GM12892 (cell line): Measurements from ENCODE around the gene ATP8A2.

ENCODE experiments used
- DNase-seq: peaks from one replicate; pipeline ENCODE4 v3.0.0; 2011; ENCODE audit not compliant: insufficient read length
- FAIRE-seq: peaks from 2 replicates; lab custom pipeline; 2011; peaks lifted over from hg19 to GRCh38; lab: Jason Lieb, UNC
- POLR2A ChIP-seq: IDR thresholded peaks from 2 replicates; pipeline ENCODE4 v1.6.1; 2011; ENCODE audit warnings: low read depth, low read length, control low read depth
- POLR2AphosphoS5 ChIP-seq: IDR thresholded peaks from 2 replicates; pipeline ENCODE4 v1.6.1; 2011; ENCODE audit warnings: low read depth, low read length, control low read depth
- TAF1 ChIP-seq: IDR thresholded peaks from 2 replicates; pipeline ENCODE4 v1.6.1; 2011; ENCODE audit warnings: low read depth, mild to moderate bottlenecking, control low read depth, low read length, borderline replicate concordance

The ATP8A2 gene

DNA sequence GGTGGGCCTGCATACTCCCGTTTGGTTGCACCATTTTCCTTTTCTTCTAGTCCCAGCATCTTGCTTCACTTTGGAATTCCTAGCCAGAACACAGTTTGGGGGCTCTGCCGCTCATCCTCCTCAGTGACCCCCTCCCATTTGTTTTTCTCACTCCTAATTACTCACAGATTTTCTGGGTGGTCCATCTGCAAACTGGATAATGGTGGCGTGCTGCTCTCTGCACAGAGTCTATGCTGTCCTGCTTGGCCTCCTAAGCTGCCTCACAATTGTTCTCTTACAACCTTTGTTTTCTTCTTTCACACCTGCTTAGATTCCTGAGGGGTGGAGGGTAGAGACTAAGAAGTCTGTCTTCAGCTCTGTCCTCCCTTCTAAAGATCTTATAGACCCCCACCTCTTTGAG lies 599.3 kb downstream of the ATP8A2 start:
- TF ChIP-seq POLR2A = no peak
- FAIRE-seq = no peak
- DNase-seq = no peak

DNA sequence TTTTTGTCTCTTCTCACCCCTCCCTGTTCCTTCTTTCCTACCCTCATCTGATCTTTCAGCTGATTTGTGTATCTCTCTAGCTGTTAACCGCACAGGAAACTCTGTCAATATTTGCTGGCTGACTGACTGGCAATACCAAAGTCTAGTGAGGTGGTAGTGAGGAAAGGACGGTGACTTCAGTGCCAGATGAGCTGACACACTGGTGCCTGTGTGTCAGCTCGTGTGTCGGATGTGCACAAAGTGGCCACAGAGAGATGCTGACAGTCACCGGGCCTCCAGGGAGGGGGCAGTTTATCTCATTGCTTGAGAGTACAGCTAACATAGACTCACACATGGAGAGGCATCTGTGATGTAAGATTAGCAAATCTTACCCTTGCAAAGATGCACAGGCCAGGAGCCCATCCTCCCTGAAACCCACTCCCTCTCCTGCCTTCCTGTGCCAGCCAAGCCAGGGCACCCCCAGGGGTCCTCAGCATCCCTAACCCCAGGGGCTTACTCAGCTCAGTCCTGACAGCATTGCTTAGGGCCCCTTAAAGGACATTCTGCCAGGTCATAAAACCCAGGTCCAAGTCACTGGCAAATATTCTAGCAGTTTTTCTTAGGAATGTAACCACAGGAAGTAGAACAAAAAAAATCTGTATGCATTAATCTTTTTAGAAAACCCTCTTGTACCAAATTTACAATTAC lies 599.8 kb downstream of the ATP8A2 start:
- no peak for DNase-seq

DNA sequence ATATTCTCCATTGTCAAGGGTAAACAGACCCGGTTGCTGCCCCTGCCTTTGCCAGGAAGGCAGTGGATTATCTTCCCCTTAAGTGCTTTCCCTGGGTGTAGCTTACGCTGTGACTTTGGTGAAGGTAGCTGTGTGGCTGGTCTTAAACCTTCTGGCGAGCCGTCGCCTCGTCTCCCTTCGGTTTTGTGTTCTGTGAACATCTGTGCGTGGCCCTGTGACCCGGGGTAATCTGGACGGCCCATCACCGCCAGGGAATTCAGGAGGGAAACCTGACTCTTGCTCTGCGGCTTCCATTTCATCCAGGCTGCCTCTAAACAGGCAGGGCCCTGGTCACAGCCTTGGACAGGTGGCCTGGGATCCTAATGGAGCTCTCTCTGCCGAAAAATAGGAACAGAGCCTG lies 601.3 kb downstream of the ATP8A2 start:
- TF ChIP-seq TAF1 (no peak), POLR2AphosphoS5 (no peak), POLR2A (no peak)
- DNase-seq (no peak), FAIRE-seq (no peak)

More for the DNA sequence above, 599.8 kb downstream of the ATP8A2 start:
- FAIRE-seq = no peak
- TF ChIP-seq POLR2A = no peak
- TF ChIP-seq POLR2AphosphoS5 = no peak
- TF ChIP-seq TAF1 = no peak

DNA sequence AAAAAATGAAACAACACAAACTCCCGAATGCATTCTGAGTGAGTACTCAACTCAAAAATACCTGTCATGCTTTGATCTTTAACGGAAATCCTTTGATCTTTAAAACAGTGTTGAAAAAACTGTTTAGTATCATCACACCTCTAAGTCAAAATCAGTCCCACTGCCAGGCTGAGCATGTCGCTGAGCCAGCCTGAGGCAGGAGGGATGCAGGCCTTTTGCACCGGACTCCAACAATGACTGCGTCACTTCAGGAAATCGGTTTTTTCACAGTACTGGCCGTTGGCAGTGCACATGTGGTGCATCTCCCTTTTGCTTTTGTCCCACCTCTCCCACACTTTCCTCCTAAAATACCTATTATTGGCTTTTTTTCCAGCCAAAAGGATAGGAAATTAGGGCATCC lies 601.8 kb downstream of the ATP8A2 start:
- TF ChIP-seq POLR2AphosphoS5 (no peak), TAF1 (no peak), POLR2A (no peak)
- DNase-seq (no peak), FAIRE-seq (no peak)

DNA sequence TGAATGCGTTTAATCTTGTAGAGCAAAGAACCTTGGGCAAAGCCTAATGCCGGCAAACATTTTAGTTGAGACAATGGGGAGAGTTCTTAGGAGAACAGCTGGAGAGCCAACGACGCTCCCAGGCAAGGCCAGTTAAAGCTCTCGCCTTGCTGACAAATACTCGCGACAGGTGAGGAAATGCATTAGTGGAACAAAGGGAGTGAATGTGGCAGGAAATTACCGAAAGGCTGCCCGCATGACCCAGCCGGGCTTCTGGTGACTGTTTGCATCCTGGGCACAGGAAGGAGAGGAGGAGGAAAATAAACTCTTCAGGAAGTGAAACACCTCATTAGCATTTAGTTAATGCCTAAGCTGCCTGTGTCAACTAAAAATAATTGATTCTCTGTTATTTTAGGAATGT lies 605.4 kb downstream of the ATP8A2 start:
- FAIRE-seq (no peak), DNase-seq (no peak)
- TF ChIP-seq TAF1 = no peak
- no peak for TF ChIP-seq POLR2A
- no peak for TF ChIP-seq POLR2AphosphoS5

DNA sequence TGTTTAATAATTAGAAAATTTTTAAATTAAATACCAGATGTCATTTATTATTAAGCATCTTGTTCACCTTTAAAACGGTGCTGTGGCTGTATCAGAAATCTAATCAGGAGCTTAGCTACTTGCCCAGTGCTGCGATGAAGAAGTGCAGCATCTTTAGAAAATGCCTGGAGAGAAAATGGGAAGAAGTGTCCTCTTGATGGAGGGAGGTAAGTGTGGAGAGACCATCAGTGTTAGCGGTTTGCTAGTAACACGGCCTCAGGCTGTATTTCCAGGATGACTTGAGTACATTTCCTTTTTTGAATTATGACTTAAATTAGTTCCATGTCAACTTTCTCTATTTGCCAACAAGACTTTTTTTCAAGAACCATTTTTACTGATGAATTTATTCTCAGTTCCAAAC lies 605.9 kb downstream of the ATP8A2 start:
- TF ChIP-seq TAF1 (no peak), POLR2AphosphoS5 (no peak), POLR2A (no peak)
- DNase-seq (no peak), FAIRE-seq (no peak)

DNA sequence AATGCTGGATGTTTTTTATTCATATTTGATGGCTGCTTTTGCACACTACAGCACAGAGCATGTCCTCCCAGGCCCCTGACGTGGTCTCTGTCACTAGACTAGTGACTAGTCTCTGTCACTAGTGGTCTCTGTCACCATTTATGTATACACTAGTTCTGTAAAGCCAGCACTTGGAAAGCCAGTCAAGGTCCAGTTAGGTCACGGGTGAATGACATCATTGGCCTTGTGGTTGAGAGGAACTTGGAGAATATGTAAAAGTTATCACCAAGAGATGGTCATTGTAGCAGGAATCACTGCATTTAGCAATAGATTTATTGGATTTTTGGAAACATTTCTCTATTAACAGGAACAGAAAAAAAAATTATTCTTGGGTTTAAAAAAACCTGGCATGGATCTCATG lies 607.2 kb downstream of the ATP8A2 start:
- FAIRE-seq (no peak), DNase-seq (no peak)
- TF ChIP-seq POLR2A (no peak), TAF1 (no peak), POLR2AphosphoS5 (no peak)

DNA sequence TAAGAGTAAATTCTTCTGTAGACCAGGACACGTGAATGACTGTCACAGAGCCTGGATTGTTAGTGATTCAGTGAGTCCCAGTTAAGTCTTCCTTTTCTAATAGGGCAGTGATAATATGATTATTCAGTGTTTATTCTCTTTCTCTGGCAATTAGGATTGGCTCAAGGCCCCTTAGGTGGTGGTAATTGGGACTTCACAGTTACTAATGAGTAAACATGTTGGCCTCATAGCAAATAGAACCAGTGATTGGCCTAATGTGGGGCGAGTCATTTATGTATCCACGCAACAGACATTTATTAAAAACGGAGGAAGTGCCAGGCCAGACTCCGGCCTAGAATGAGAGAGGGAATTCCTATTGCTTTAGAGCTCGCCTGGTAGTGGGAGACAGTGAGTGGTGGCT lies 607.6 kb downstream of the ATP8A2 start:
- TF ChIP-seq POLR2AphosphoS5 (no peak), TAF1 (no peak), POLR2A (no peak)
- FAIRE-seq (no peak), DNase-seq (no peak)

DNA sequence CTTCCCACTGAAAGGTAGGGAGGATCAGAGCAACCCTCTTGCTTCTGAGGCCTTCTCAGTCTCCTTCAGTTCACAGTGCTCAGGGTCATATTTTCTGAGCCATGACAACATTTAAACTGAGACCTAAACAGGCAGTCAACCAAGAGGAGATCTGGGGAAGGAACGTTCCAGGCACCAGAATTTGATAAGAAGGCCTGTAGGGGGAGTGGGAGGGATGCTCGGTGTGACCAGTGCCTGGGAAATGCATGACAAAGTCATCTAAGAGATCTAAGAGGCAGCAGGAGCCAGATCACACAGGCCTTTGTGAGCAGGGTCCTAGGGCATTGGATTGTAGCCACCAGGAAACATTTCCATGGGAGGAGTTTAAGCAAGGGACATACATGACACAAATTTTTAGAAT lies 608.5 kb downstream of the ATP8A2 start:
- DNase-seq (no peak), FAIRE-seq (no peak)
- TF ChIP-seq TAF1 = no peak
- no peak for TF ChIP-seq POLR2A
- TF ChIP-seq POLR2AphosphoS5 = no peak

DNA sequence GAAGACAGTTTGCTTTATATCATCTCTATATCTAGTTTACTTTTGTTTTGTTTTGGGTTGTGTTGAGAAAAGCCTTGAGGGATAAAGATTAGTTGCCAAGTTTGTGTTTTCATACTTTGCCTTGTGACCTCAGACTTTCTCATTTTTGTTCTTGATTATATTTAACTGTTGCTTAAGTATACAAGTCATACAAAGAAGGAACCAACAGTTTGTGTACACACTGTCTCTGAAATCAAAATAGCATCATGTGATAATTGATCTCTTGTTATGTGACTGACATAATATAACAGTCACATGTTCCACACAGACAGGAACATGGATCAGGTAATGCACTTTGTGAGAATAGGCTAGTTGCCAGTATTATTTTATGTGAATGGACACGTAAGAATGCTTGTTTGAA lies 609.3 kb downstream of the ATP8A2 start:
- FAIRE-seq (no peak), DNase-seq (no peak)
- TF ChIP-seq POLR2AphosphoS5 = no peak
- TF ChIP-seq POLR2A = no peak
- no peak for TF ChIP-seq TAF1

DNA sequence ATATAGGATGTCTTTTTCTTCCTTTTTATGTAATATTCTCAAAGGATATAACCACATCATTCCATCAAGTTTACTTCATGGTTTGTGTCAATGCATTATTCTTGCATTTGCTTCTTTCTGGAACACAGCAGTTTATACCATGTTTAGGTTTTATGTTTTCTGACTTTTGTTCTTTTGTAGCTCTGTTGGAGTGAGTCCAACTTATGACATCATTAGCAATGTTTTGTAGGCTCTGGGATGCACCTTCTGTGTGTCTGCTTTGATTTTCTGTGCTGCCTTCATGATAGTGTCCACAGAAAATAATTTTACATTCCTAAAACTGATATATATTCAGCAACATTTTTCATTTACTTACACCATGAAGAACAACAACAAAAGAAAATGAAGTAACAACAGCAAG lies 611.1 kb downstream of the ATP8A2 start:
- TF ChIP-seq TAF1 = no peak
- TF ChIP-seq POLR2A = no peak
- no peak for TF ChIP-seq POLR2AphosphoS5
- no peak for FAIRE-seq
- no peak for DNase-seq

DNA sequence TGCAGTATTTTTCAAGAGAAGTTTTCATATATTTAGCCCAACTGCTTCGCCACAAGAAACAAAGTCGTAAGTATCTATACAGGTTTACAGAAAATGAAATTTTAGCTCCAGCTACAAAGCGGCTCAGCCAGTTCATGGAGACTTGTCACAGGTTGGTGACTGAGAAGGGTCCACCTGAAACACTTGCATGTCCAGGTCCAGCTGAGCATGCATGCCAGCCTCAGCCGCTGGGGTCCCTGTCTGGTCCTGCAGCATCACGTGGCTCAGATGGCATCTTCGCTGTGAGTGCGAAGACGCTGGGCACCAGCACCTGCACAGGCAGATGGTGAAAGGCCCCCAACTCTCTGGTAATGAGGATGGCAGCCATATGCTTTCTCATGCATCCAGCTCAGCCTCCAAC lies 616.2 kb downstream of the ATP8A2 start:
- DNase-seq (no peak), FAIRE-seq (no peak)
- TF ChIP-seq TAF1 (no peak), POLR2AphosphoS5 (no peak), POLR2A (no peak)

DNA sequence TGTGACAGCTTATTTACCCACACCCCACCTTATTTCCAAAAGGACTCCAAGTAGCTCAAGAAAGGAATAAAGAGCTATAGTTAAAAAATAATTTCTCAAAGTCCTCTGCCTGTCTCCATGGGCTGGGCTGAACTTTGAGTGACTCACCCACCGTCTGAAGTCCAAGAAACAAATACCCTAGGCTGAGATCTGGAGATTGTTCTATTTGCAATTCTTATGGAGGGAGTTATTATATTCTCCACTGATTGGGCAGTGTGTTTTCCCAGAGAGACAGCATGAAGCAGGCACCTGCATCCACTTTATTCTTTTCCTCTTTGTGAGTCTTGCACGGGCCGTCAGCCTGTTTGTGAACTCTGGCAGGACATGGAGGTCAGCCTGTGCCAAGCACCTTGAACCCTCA lies 616.9 kb downstream of the ATP8A2 start:
- DNase-seq = no peak
- FAIRE-seq = no peak
- TF ChIP-seq TAF1 (no peak), POLR2A (no peak), POLR2AphosphoS5 (no peak)
